Tibial artery (tissue), 4 donors: ENCODE data around the gene GALNS.

ENCODE experiments used
- DNase-seq, 2 donors: peaks; one replicate each; pipeline ENCODE4 v3.0.0-alpha.2; 2019
- H3K27ac ChIP-seq, 2 donors: fragments of 200-600 bp; sonication (generic) in 1 of 2; 1 replicate in 1 of 2; 2 replicates in 1 of 2; pipeline ENCODE4 v1.5.1; 2018 to 2019; ENCODE audit warnings: mild to moderate bottlenecking in 1 of 2
- H3K27me3 ChIP-seq, 2 donors: fragments of 200-600 bp; sonication (generic) in 1 of 2; one replicate each; pipeline versions ENCODE4 v1.5.1 to v1.6.0; 2016 to 2019
- H3K36me3 ChIP-seq, 3 donors: fragments of 200-600 bp; sonication (generic) in 2 of 3; one replicate each; pipeline ENCODE4 v1.5.1; 2016 to 2019; ENCODE audit warnings: mild to moderate bottlenecking in 2 of 3
- H3K4me1 ChIP-seq, 4 donors: fragments of 200-600 bp; sonication (generic) in 2 of 4; 1 replicate in 3 of 4; 2 replicates in 1 of 4; pipeline ENCODE4 v1.5.1; 2016 to 2019
- H3K4me3 ChIP-seq, 2 donors: fragments of 200-600 bp; sonication (generic) in 1 of 2; 1 replicate in 1 of 2; 2 replicates in 1 of 2; pipeline ENCODE4 v1.5.1; 2018 to 2019; ENCODE audit warnings: mild to moderate bottlenecking in 2 of 2
- H3K9me3 ChIP-seq, 3 donors: fragments of 200-600 bp; sonication (generic) in 1 of 3; one replicate each; pipeline ENCODE4 v1.5.1; 2016 to 2019
- CTCF ChIP-seq, 2 experiments: fragments of 200-600 bp in 1 of 2; fragments of 450-650 bp in 1 of 2; IDR thresholded peaks; one replicate each; pipeline ENCODE4 v1.5.1; 2017 to 2019; ENCODE audit warnings: antibody characterized with exemption in 2 of 2, mild to moderate bottlenecking in 1 of 2, moderate library complexity in 1 of 2
- intact Hi-C: fragments of 100-400 bp; cut with DNase I; formaldehyde crosslinking; loops from one replicate; pipeline ENCODE4 v1.15.0; 2023; ENCODE audit warnings: low total_unique reads

Gene GALNS

GRCh38 chr16:88815901-88816589 is 40.7 kb downstream of the GALNS start:
- peaks cover 0 to 15% (median 11%) of the 10 kb centered on the region in 4 donors for H3K4me1 ChIP-seq
- no peak overlapping the region for H3K4me3 ChIP-seq
- no peaks in the 10 kb centered on the region for H3K9me3 ChIP-seq
- peaks cover 0 to 8% (median 6%) of the 10 kb centered on the region in 3 donors for H3K36me3 ChIP-seq
- intact Hi-C loops, result loop anchor here (10.0 kb wide), 1 partner anchor 241 kb away; the partner anchor contains the start of gene ZC3H18
- no peaks in the 10 kb centered on the region for H3K27me3 ChIP-seq
- H3K27ac ChIP-seq, result no peak overlapping the region
- no peak for DNase-seq
- peak; percentile 36 to 52 for TF ChIP-seq CTCF (IDR thresholded peaks at IDR 0.05)

GRCh38 chr16:88815227-88815626 is 41.5 kb downstream of the GALNS start:
- Histone ChIP-seq H3K27ac (no peak overlapping the region), H3K9me3 (no peaks in the 10 kb centered on the region), H3K4me3 (no peak overlapping the region), H3K36me3 (peaks cover 0 to under 1% (median 0%) of the 10 kb centered on the region in 3 donors), H3K4me1 (peaks cover 0 to 24% (median 19%) of the 10 kb centered on the region in 4 donors), H3K27me3 (no peaks in the 10 kb centered on the region)
- no peak for TF ChIP-seq CTCF (IDR thresholded peaks at IDR 0.05)
- DNase-seq, result no peak
- intact Hi-C loops, result loop anchor here (10.0 kb wide), 1 partner anchor 240 kb away; the partner anchor contains the start of gene ZC3H18

- TF ChIP-seq CTCF (IDR thresholded peaks at IDR 0.05), result no peak
- Histone ChIP-seq H3K27ac (no peak overlapping the region), H3K9me3 (no peaks in the 10 kb centered on the region), H3K36me3 (peaks cover 0 to 11% (median 9%) of the 10 kb centered on the region in 3 donors), H3K4me3 (no peak overlapping the region), H3K4me1 (peaks cover 0 to 33% (median 26%) of the 10 kb centered on the region in 4 donors), H3K27me3 (no peaks in the 10 kb centered on the region)
- intact Hi-C loops, result loop anchor here (10.0 kb wide), 1 partner anchor 239 kb away; the partner anchor contains the start of gene ZC3H18
- DNase-seq, result no peak
Observed at GRCh38 chr16:88814144-88814502, 42.6 kb downstream of the GALNS start.

DNA sequence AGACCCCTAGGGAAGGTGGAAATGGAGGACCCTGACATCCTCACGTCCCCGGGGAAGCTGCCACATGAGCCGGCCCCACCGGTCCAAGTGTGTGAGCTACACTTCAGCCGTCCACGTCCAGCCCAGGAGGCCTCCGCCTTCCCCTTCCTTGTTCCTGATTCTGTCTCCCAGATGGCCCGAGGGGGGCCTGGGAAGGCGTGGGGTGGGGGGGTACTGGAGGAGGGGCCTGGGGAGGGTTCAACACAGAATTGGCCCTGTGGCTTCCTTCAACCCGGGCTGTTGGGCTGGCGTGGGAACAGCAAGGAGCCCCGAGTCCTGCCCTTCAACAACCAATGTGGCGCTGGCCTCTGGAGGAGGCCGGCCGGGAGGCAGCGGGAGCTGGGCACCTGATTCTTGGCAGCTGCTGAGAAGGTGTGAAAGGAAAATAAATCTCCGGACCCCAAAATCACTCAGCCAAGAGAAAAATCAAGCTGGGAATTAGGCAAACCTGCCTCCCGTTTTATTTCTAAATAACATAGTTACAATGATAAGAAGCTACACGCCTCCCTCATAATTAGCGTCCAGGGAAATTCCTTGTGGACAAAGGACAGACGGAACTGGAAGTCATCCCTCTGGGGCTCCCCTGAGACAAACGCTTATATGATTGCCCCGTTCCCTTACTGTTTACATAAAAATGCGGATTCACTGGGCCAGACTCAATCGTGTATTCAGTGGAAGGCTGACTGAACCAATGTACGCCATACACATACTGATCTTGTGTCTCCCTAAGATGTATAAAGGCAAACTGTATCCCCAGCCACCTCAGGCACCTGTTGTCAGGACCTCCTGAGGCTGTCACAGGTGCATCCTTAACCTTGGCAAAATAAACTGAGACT is 43.2 kb downstream of the GALNS start:
- Histone ChIP-seq H3K9me3 (no peaks in the 10 kb centered on the region), H3K4me1 (peaks cover 0 to 33% (median 26%) of the 10 kb centered on the region in 4 donors), H3K36me3 (peaks cover 0 to 17% (median 13%) of the 10 kb centered on the region in 3 donors), H3K27me3 (no peaks in the 10 kb centered on the region), H3K27ac (peak overlapping the region; percentile 90 to 91), H3K4me3 (no peak overlapping the region)
- intact Hi-C loops, result loop anchor here (1.0 to 10.0 kb wide), 2 partner anchors 42 to 239 kb away; partner anchors contain the start of gene ZC3H18
- TF ChIP-seq CTCF (IDR thresholded peaks at IDR 0.05), result no peak
- DNase-seq, result no peak

DNA sequence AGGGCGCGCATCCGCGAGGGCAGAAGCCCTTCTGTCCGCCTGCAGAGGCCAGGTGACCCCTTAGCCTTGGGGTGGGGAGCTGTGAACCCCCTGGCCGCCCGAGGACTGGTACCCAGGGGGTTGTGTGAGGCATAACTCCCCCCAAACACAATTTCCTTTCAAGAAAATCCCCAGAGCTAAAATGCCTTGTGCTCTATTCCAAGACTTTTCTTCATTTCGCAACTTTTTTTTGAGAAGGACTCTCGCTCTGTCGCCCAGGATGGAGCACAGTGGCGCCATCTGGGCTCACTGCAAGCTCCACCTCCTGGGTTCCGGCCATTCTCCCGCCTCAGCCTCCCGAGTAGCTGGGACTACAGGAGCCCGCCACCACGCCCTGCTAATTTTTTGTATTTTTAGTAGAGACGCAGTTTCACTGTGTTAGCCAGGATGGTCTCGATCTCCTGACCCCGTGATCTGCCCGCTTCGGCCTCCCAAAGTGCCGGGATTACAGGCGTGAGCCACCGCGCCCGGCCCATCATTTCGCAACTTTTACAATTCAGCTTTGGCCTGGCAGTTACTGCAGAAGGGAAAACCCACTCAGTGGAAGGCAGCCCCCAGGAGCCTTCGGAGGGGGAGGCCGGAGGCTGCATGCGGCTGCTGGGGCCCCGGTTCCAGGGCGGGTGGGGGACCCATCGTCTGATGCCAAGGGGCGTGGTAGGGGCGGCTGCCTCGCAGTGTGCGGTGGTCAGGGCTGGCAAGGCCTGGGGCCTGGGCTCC is 44.1 kb downstream of the GALNS start:
- H3K36me3 ChIP-seq, result peaks cover 0 to 25% (median 13%) of the 10 kb centered on the region in 3 donors
- H3K27me3 ChIP-seq, result no peaks in the 10 kb centered on the region
- no peaks in the 10 kb centered on the region for H3K9me3 ChIP-seq
- DNase-seq, result peak; percentile 64 to 88
- peak overlapping the region; percentile 77 to 93 for H3K4me3 ChIP-seq
- H3K4me1 ChIP-seq, result peaks cover 0 to 33% (median 26%) of the 10 kb centered on the region in 4 donors
- H3K27ac ChIP-seq, result peak overlapping the region; percentile 90 to 91
- TF ChIP-seq CTCF (IDR thresholded peaks at IDR 0.05), result no peak
- intact Hi-C loops, result loop anchor here (1.0 to 10.0 kb wide), 2 partner anchors 43 to 238 kb away; partner anchors contain the start of gene ZC3H18
